WTC11 (cell line): ENCODE results near the gene MBLAC2. TPM values are rescaled to one million over a fixed set of nuclear protein-coding genes. Genes with fewer than 3 reads are reported as not detected.

Experiments
- AR ChIP-seq: fragments of 250-450 bp; sonication (Bioruptor Pico); IDR thresholded peaks from 2 replicates; pipeline ENCODE4 v1.9.0; 2021; ENCODE audit warnings: mild to moderate bottlenecking
- ATF1 ChIP-seq: sonication (generic); formaldehyde crosslinking; IDR thresholded peaks from 2 replicates; pipeline ENCODE4 v1.8.1; 2023; ENCODE audit warnings: mild to moderate bottlenecking, moderate library complexity, missing genetic modification reagents
- CREB1 ChIP-seq: sonication (generic); formaldehyde crosslinking; IDR thresholded peaks from 2 replicates; pipeline ENCODE4 v1.8.0; 2023; ENCODE audit warnings: mild to moderate bottlenecking, missing genetic modification reagents
- ESRRA ChIP-seq: sonication (generic); formaldehyde crosslinking; IDR thresholded peaks from 2 replicates; pipeline ENCODE4 v1.8.1; 2022; ENCODE audit warnings: mild to moderate bottlenecking, missing genetic modification reagents, borderline replicate concordance
- FOXK1 ChIP-seq: sonication (generic); formaldehyde crosslinking; IDR thresholded peaks from 2 replicates; pipeline ENCODE4 v1.8.0; 2022; ENCODE audit warnings: mild to moderate bottlenecking, moderate library complexity, missing genetic modification reagents
- GABPB1 ChIP-seq: sonication (generic); formaldehyde crosslinking; IDR thresholded peaks from 2 replicates; pipeline ENCODE4 v1.8.1; 2023; ENCODE audit warnings: mild to moderate bottlenecking, missing genetic modification reagents
- GTF2I ChIP-seq: fragments of 250-450 bp; sonication (Bioruptor Pico); conservative IDR thresholded peaks from 2 replicates; pipeline ENCODE4 v1.4.0; 2021; ENCODE audit warnings: mild to moderate bottlenecking
- JAZF1 ChIP-seq: fragments of 250-450 bp; sonication (Bioruptor Pico); IDR thresholded peaks from 2 replicates; pipeline ENCODE4 v1.9.0; 2021; ENCODE audit warnings: moderate library complexity, mild to moderate bottlenecking, inconsistent platforms
- JUN ChIP-seq: sonication (generic); formaldehyde crosslinking; IDR thresholded peaks from 2 replicates; pipeline ENCODE4 v1.8.0; 2023; ENCODE audit warnings: mild to moderate bottlenecking, missing genetic modification reagents
- KAT7 ChIP-seq: sonication (generic); formaldehyde crosslinking; IDR thresholded peaks from 2 replicates; pipeline ENCODE4 v1.8.1; 2023; ENCODE audit warnings: missing genetic modification reagents, mild to moderate bottlenecking, borderline replicate concordance
- MAX ChIP-seq: sonication (generic); formaldehyde crosslinking; IDR thresholded peaks from 2 replicates; pipeline ENCODE4 v1.8.0; 2022; ENCODE audit warnings: mild to moderate bottlenecking, missing genetic modification reagents
- MXD4 ChIP-seq: fragments of 250-450 bp; sonication (Bioruptor Pico); IDR thresholded peaks from 2 replicates; pipeline ENCODE4 v1.8.0; 2021; ENCODE audit warnings: mild to moderate bottlenecking, moderate library complexity, borderline replicate concordance
- NFE2L1 ChIP-seq: sonication (generic); formaldehyde crosslinking; IDR thresholded peaks from 2 replicates; pipeline ENCODE4 v1.8.1; 2023; ENCODE audit warnings: missing genetic modification reagents
- RORB ChIP-seq: fragments of 250-450 bp; sonication (Bioruptor Pico); IDR thresholded peaks from 2 replicates; pipeline ENCODE4 v1.9.0; 2021; ENCODE audit warnings: mild to moderate bottlenecking
- TP53 ChIP-seq: sonication (generic); formaldehyde crosslinking; IDR thresholded peaks from 2 replicates; pipeline ENCODE4 v1.8.1; 2023; ENCODE audit warnings: mild to moderate bottlenecking, missing genetic modification reagents
- ZNF121 ChIP-seq: sonication (generic); formaldehyde crosslinking; IDR thresholded peaks from 2 replicates; pipeline ENCODE4 v1.8.0; 2023; ENCODE audit warnings: missing genetic modification reagents
- ZNF138 ChIP-seq: sonication (generic); formaldehyde crosslinking; conservative IDR thresholded peaks from 2 replicates; pipeline ENCODE4 v1.8.1; 2022; ENCODE audit warnings: mild to moderate bottlenecking, moderate library complexity, missing genetic modification reagents
- ZNF423 ChIP-seq: fragments of 250-450 bp; sonication (Bioruptor Pico); IDR thresholded peaks from 2 replicates; pipeline ENCODE4 v2.1.2; 2022; ENCODE audit warnings: mild to moderate bottlenecking, moderate library complexity
- ZNF512 ChIP-seq: sonication (generic); formaldehyde crosslinking; IDR thresholded peaks from 2 replicates; pipeline ENCODE4 v1.8.1; 2022; ENCODE audit warnings: missing genetic modification reagents, borderline replicate concordance
- total RNA-seq: library from RNA; stranded (reverse); gene quantifications from 3 replicates; pipeline ENCODE4 v1.2.3, GENCODE V29; 2021
- TF ChIP-seq, protein P1 (sequence below): fragments of 250-450 bp; sonication (Bioruptor Pico); IDR thresholded peaks from 2 replicates; pipeline ENCODE4 v2.1.2; 2022; ENCODE audit warnings: mild to moderate bottlenecking, moderate library complexity
- TF ChIP-seq, protein P2 (sequence below): fragments of 250-450 bp; sonication (Bioruptor Pico); IDR thresholded peaks from 2 replicates; pipeline ENCODE4 v1.9.0; 2021; ENCODE audit warnings: moderate library complexity, mild to moderate bottlenecking, inconsistent platforms, borderline replicate concordance
- TF ChIP-seq, protein P3 (sequence below): sonication (generic); formaldehyde crosslinking; conservative IDR thresholded peaks from 2 replicates; pipeline ENCODE4 v1.8.1; 2022; ENCODE audit warnings: mild to moderate bottlenecking, missing genetic modification reagents
- TF ChIP-seq, protein P4 (sequence below): fragments of 250-450 bp; sonication (Bioruptor Pico); IDR thresholded peaks from 2 replicates; pipeline ENCODE4 v1.8.0; 2021; ENCODE audit warnings: mild to moderate bottlenecking
- TF ChIP-seq, protein P5 (sequence below): fragments of 250-450 bp; sonication (Bioruptor Pico); IDR thresholded peaks from 2 replicates; pipeline ENCODE4 v1.9.0; 2021; ENCODE audit warnings: mild to moderate bottlenecking, borderline replicate concordance

The MBLAC2 gene
- total RNA-seq, 1 experiment from 2014 or later = 5.9 TPM

GRCh38 chr5:90474235-90475107, at the start of gene MBLAC2, which contains the start of gene POLR3G (continued):
- no peak for TF ChIP-seq MXD4 (CRISPR knock-in tag)
- no peak for TF ChIP-seq JAZF1 (CRISPR knock-in tag)
- no peak for TF ChIP-seq RORB (CRISPR knock-in tag)
- TF ChIP-seq, protein P1, sequence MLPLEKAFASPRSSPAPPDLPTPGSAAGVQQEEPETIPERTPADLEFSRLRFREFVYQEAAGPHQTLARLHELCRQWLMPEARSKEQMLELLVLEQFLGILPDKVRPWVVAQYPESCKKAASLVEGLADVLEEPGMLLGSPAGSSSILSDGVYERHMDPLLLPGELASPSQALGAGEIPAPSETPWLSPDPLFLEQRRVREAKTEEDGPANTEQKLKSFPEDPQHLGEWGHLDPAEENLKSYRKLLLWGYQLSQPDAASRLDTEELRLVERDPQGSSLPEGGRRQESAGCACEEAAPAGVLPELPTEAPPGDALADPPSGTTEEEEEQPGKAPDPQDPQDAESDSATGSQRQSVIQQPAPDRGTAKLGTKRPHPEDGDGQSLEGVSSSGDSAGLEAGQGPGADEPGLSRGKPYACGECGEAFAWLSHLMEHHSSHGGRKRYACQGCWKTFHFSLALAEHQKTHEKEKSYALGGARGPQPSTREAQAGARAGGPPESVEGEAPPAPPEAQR = no peak
- TF ChIP-seq ATF1 = peak; percentile 61
- peak; percentile 87 for TF ChIP-seq JUN (CRISPR knock-in tag)
- peak; percentile 65; the same call in 1 of the 2 replicates for TF ChIP-seq GABPB1 (CRISPR knock-in tag)
- TF ChIP-seq MAX (CRISPR knock-in tag) = peak; percentile 85
- 0 out of 2 replicates have a peak, but pooled peaks have one; percentile 62 for TF ChIP-seq ZNF423
- no peak for TF ChIP-seq CREB1 (CRISPR knock-in tag)
- TF ChIP-seq TP53 (CRISPR knock-in tag) = peak; percentile 10; the same call in 1 of the 2 replicates
- TF ChIP-seq AR (CRISPR knock-in tag) = no peak
- peak; percentile 80; the same call in 1 of the 2 replicates for TF ChIP-seq FOXK1 (CRISPR knock-in tag)
- TF ChIP-seq KAT7 (CRISPR knock-in tag) = peak; percentile 70
- 0 out of 2 replicates have a peak, but pooled peaks have one; percentile 5 for TF ChIP-seq ZNF138 (CRISPR knock-in tag)
- no peak for TF ChIP-seq GTF2I (CRISPR knock-in tag)
- TF ChIP-seq, protein P2, sequence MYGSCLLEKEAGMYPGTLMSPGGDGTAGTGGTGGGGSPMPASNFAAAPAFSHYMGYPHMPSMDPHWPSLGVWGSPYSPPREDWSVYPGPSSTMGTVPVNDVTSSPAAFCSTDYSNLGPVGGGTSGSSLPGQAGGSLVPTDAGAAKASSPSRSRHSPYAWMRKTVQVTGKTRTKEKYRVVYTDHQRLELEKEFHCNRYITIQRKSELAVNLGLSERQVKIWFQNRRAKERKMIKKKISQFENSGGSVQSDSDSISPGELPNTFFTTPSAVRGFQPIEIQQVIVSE (CRISPR knock-in tag) = no peak
- no peak for TF ChIP-seq ZNF512 (CRISPR knock-in tag)
- TF ChIP-seq ESRRA (CRISPR knock-in tag) = no peak; the same call in 1 of the 2 replicates
- TF ChIP-seq, protein P3, sequence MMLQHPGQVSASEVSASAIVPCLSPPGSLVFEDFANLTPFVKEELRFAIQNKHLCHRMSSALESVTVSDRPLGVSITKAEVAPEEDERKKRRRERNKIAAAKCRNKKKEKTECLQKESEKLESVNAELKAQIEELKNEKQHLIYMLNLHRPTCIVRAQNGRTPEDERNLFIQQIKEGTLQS (CRISPR knock-in tag) = 0 out of 2 replicates have a peak, but pooled peaks have one; percentile 39
- TF ChIP-seq ZNF121 (CRISPR knock-in tag) = no peak
- TF ChIP-seq, protein P4, sequence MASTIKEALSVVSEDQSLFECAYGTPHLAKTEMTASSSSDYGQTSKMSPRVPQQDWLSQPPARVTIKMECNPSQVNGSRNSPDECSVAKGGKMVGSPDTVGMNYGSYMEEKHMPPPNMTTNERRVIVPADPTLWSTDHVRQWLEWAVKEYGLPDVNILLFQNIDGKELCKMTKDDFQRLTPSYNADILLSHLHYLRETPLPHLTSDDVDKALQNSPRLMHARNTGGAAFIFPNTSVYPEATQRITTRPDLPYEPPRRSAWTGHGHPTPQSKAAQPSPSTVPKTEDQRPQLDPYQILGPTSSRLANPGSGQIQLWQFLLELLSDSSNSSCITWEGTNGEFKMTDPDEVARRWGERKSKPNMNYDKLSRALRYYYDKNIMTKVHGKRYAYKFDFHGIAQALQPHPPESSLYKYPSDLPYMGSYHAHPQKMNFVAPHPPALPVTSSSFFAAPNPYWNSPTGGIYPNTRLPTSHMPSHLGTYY (CRISPR knock-in tag) = no peak
- TF ChIP-seq, protein P5, sequence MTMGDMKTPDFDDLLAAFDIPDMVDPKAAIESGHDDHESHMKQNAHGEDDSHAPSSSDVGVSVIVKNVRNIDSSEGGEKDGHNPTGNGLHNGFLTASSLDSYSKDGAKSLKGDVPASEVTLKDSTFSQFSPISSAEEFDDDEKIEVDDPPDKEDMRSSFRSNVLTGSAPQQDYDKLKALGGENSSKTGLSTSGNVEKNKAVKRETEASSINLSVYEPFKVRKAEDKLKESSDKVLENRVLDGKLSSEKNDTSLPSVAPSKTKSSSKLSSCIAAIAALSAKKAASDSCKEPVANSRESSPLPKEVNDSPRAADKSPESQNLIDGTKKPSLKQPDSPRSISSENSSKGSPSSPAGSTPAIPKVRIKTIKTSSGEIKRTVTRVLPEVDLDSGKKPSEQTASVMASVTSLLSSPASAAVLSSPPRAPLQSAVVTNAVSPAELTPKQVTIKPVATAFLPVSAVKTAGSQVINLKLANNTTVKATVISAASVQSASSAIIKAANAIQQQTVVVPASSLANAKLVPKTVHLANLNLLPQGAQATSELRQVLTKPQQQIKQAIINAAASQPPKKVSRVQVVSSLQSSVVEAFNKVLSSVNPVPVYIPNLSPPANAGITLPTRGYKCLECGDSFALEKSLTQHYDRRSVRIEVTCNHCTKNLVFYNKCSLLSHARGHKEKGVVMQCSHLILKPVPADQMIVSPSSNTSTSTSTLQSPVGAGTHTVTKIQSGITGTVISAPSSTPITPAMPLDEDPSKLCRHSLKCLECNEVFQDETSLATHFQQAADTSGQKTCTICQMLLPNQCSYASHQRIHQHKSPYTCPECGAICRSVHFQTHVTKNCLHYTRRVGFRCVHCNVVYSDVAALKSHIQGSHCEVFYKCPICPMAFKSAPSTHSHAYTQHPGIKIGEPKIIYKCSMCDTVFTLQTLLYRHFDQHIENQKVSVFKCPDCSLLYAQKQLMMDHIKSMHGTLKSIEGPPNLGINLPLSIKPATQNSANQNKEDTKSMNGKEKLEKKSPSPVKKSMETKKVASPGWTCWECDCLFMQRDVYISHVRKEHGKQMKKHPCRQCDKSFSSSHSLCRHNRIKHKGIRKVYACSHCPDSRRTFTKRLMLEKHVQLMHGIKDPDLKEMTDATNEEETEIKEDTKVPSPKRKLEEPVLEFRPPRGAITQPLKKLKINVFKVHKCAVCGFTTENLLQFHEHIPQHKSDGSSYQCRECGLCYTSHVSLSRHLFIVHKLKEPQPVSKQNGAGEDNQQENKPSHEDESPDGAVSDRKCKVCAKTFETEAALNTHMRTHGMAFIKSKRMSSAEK (CRISPR knock-in tag) = no peak
- TF ChIP-seq NFE2L1 = peak; percentile 79; the same call in 1 of the 2 replicates
